Right cardiac atrium (tissue), 5 donors: ENCODE results near the gene CHIT1. TPM values are rescaled to one million over a fixed set of nuclear protein-coding genes. Genes with fewer than 3 reads are reported as not detected.

Experiments
- ATAC-seq, 2 donors: fragments of 200-7000 bp; cut with Tn5 transposase; one replicate each; pipeline versions ENCODE4 v1.8.0 to v1.9.1; 2020; ENCODE audit warnings: moderate library complexity in 2 of 2, mild to moderate bottlenecking in 1 of 2
- DNase-seq, 3 donors: peaks; one replicate each; pipeline ENCODE4 v3.0.0-alpha.2; 2020
- H3K27ac ChIP-seq: one replicate; pipeline ENCODE4 v1.5.1; 2013; ENCODE audit warnings: mild to moderate bottlenecking, low read length, control low read depth, moderate library complexity
- H3K27me3 ChIP-seq: one replicate; pipeline ENCODE4 v1.6.1; 2013; ENCODE audit not compliant: control insufficient read depth, insufficient read depth
- H3K4me1 ChIP-seq: one replicate; pipeline ENCODE4 v1.6.1; 2013; ENCODE audit warnings: low read length; ENCODE audit not compliant: control insufficient read depth, insufficient read depth
- H3K4me3 ChIP-seq: one replicate; pipeline ENCODE4 v1.5.1; 2013; ENCODE audit warnings: low read length, control low read depth
- H3K9me3 ChIP-seq: one replicate; pipeline ENCODE4 v1.6.1; 2013; ENCODE audit warnings: low read length; ENCODE audit not compliant: control insufficient read depth
- WGBS: extraction: QIAGEN DNeasy Blood & Tissue Kit; methylation state at CpG from one replicate; pipeline ENCODE4 v1.1.7; 2013; 5-methylcytosine and 5-hydroxymethylcytosine counted together
- intact Hi-C, 4 donors: fragments of 100-400 bp; cut with DNase I; formaldehyde crosslinking; loops; one replicate each; pipeline versions ENCODE4 v1.11.0 to v1.14.0; 2022 to 2023
- polyA plus RNA-seq: library from polyadenylated mRNA; stranded (reverse); fragments of 200-250 nt; gene quantifications from one replicate; pipeline ENCODE4 v1.2.3, GENCODE V29; 2013
- total RNA-seq, 4 donors: library from RNA; stranded (reverse); fragmentation: NEBNext Ultra II Directional; extraction: Animal tissue kit (Norgen Biotek cat#: 25700); gene quantifications; one replicate each; pipeline ENCODE4 v1.2.1, GENCODE V29; 2021
- donor health status: healthy with polysubstance abuse.
- donor health status: DM: no; HTN: yes; CAD: no.
- donor health status: DM: no; HTN: no; CAD: no.
- donor health status: DM: no; HTN: yes; CAD: no; lungs with severe emphysema.
- donor health status: DM: yes; HTN: yes; CAD: no.

Gene CHIT1
- total and polyA plus RNA-seq, 5 donors = 0.09 to 0.64 (median 0.29) TPM; not detected in 1

GRCh38 chr1:203181586-203182386 is 47.7 kb downstream of the CHIT1 start:
- DNase-seq (no peak), ATAC-seq (no peak)
- 57% methylated on average over 10 of the region's 10 CpGs for WGBS
- Histone ChIP-seq H3K27me3 (no peaks in the 10 kb centered on the region), H3K4me3 (no peak overlapping the region), H3K27ac (no peak overlapping the region), H3K9me3 (no peaks in the 10 kb centered on the region), H3K4me1 (peaks cover 1% of the 10 kb centered on the region)
- intact Hi-C loops = no loop called here

- intact Hi-C loops = no loop called here
- H3K4me1 ChIP-seq = peaks cover 6% of the 10 kb centered on the region
- DNase-seq (no peak), ATAC-seq (no peak)
- H3K27me3 ChIP-seq = no peaks in the 10 kb centered on the region
- no peak overlapping the region for H3K27ac ChIP-seq
- H3K4me3 ChIP-seq = no peak overlapping the region
- 84% methylated on average over 11 of the region's 11 CpGs for WGBS
- H3K9me3 ChIP-seq = no peaks in the 10 kb centered on the region
These were observed 48.7 kb downstream of the CHIT1 start for GRCh38 chr1:203180611-203181330.

GRCh38 chr1:203179667-203180005 is 49.8 kb downstream of the CHIT1 start:
- 88% methylated on average over 10 of the region's 10 CpGs for WGBS
- no peak overlapping the region for H3K4me3 ChIP-seq
- peaks cover 6% of the 10 kb centered on the region for H3K4me1 ChIP-seq
- ATAC-seq = no peak
- H3K27ac ChIP-seq = no peak overlapping the region
- no peaks in the 10 kb centered on the region for H3K9me3 ChIP-seq
- intact Hi-C loops = no loop called here
- DNase-seq = no peak
- H3K27me3 ChIP-seq = no peaks in the 10 kb centered on the region

GRCh38 chr1:203178821-203179666 is 50.4 kb downstream of the CHIT1 start:
- peaks cover 6% of the 10 kb centered on the region for H3K4me1 ChIP-seq
- no peaks in the 10 kb centered on the region for H3K9me3 ChIP-seq
- intact Hi-C loops = no loop called here
- DNase-seq (peak in 1 of 3 donors; percentile 53), ATAC-seq (no peak)
- no peak overlapping the region for H3K4me3 ChIP-seq
- 90% methylated on average over 14 of the region's 14 CpGs for WGBS
- no peaks in the 10 kb centered on the region for H3K27me3 ChIP-seq
- no peak overlapping the region for H3K27ac ChIP-seq

- Histone ChIP-seq H3K4me1 (peaks cover 6% of the 10 kb centered on the region), H3K4me3 (no peak overlapping the region), H3K27me3 (no peaks in the 10 kb centered on the region), H3K9me3 (no peaks in the 10 kb centered on the region), H3K27ac (no peak overlapping the region)
- intact Hi-C loops = no loop called here
- ATAC-seq = no peak
- no peak for DNase-seq
- 68% methylated on average over 5 of the region's 5 CpGs for WGBS
These were observed 51.4 kb downstream of the CHIT1 start for GRCh38 chr1:203178083-203178482.

- 63% methylated on average over 9 of the region's 9 CpGs for WGBS
- peaks cover 6% of the 10 kb centered on the region for H3K4me1 ChIP-seq
These were observed 51.9 kb downstream of the CHIT1 start for GRCh38 chr1:203177470-203178039.

GRCh38 chr1:203177036-203177405 is 52.5 kb downstream of the CHIT1 start:
- H3K9me3 ChIP-seq = no peaks in the 10 kb centered on the region
- no peak overlapping the region for H3K27ac ChIP-seq
- WGBS = 90% methylated on average over 6 of the region's 6 CpGs
- H3K4me3 ChIP-seq = no peak overlapping the region
- no peaks in the 10 kb centered on the region for H3K27me3 ChIP-seq
- ATAC-seq = no peak
- no peak for DNase-seq
- H3K4me1 ChIP-seq = peaks cover 6% of the 10 kb centered on the region
- intact Hi-C loops = no loop called here

More at GRCh38 chr1:203177470-203178039, 51.9 kb downstream of the CHIT1 start:
- intact Hi-C loops = no loop called here
- DNase-seq (no peak), ATAC-seq (no peak)
- Histone ChIP-seq H3K27ac (no peak overlapping the region), H3K27me3 (no peaks in the 10 kb centered on the region), H3K9me3 (no peaks in the 10 kb centered on the region), H3K4me3 (no peak overlapping the region)

GRCh38 chr1:203176273-203177035 is 53.0 kb downstream of the CHIT1 start:
- Histone ChIP-seq H3K27ac (no peak overlapping the region), H3K9me3 (no peaks in the 10 kb centered on the region), H3K4me1 (peaks cover 6% of the 10 kb centered on the region), H3K4me3 (no peak overlapping the region), H3K27me3 (no peaks in the 10 kb centered on the region)
- intact Hi-C loops = no loop called here
- 93% methylated on average over 9 of the region's 9 CpGs for WGBS
- no peak for DNase-seq
- ATAC-seq = no peak

- peaks cover 6% of the 10 kb centered on the region for H3K4me1 ChIP-seq
These were observed 53.6 kb downstream of the CHIT1 start for GRCh38 chr1:203175827-203176241.

GRCh38 chr1:203175237-203175826 is 54.1 kb downstream of the CHIT1 start, which contains the start of gene MYBPH:
MYBPH (minus strand) TSS chr1:203175826; CDS start chr1:203175755, 71 bp downstream.
- Histone ChIP-seq H3K9me3 (no peaks in the 10 kb centered on the region), H3K4me3 (no peak within 1 kb of the TSS), H3K27me3 (no peaks in the 10 kb centered on the region), H3K4me1 (peaks cover 6% of the 10 kb centered on the region), H3K27ac (no peak within 1 kb of the TSS)
- no peak for ATAC-seq
- no peak for DNase-seq
- intact Hi-C loops = no loop called here
- WGBS = 72% methylated on average over 5 of the region's 5 CpGs

More at GRCh38 chr1:203175827-203176241, 53.6 kb downstream of the CHIT1 start:
- intact Hi-C loops = no loop called here
- Histone ChIP-seq H3K27me3 (no peaks in the 10 kb centered on the region), H3K27ac (no peak overlapping the region), H3K4me3 (no peak overlapping the region), H3K9me3 (no peaks in the 10 kb centered on the region)
- 52% methylated on average over 9 of the region's 9 CpGs for WGBS
- DNase-seq (peak in 2 of 3 donors; percentile 74 to 82), ATAC-seq (peak in 1 of 2 donors; percentile 60)
